HepG2 (cell line): Measurements from ENCODE around the gene KIF22. TPM values are rescaled to one million over a fixed set of nuclear protein-coding genes. Genes with fewer than 3 reads are reported as not detected.

ENCODE experiments used
- CHCHD3 ChIP-seq: sonication (generic); formaldehyde crosslinking; IDR thresholded peaks from 2 replicates; pipeline ENCODE4 v1.8.0; 2022; ENCODE audit warnings: mild to moderate bottlenecking, missing genetic modification reagents, moderate library complexity
- ELF3 ChIP-seq: IDR thresholded peaks from 2 replicates; pipeline ENCODE4 v1.6.1; 2016; ENCODE audit warnings: missing genetic modification reagents, missing compliant biosample characterization
- EP300 ChIP-seq, 3 experiments: sonication (generic) in 1 of 3; formaldehyde crosslinking in 1 of 3; IDR thresholded peaks; 2 replicates each; pipeline versions ENCODE4 v1.5.1 to v1.6.1; 2011 to 2020; ENCODE audit warnings: low read depth in 2 of 3, low read length in 2 of 3, borderline replicate concordance in 1 of 3, improper control_type of control experiment in 1 of 3, mild to moderate bottlenecking in 1 of 3, missing genetic modification reagents in 1 of 3, moderate library complexity in 1 of 3
- MTERF4 ChIP-seq: sonication (generic); formaldehyde crosslinking; IDR thresholded peaks from 2 replicates; pipeline ENCODE4 v1.8.0; 2023; ENCODE audit warnings: mild to moderate bottlenecking, missing genetic modification reagents
- NFE2L1 ChIP-seq: sonication (generic); formaldehyde crosslinking; IDR thresholded peaks from 2 replicates; pipeline ENCODE4 v1.4.0; 2020; ENCODE audit warnings: missing genetic modification reagents, mild to moderate bottlenecking, borderline replicate concordance
- PHB2 ChIP-seq: fragments of 450-650 bp; IDR thresholded peaks from 2 replicates; pipeline ENCODE4 v1.6.1; 2018; ENCODE audit not compliant: partially characterized antibody
- RNF2 ChIP-seq: fragments of 450-650 bp; conservative IDR thresholded peaks from 2 replicates; pipeline ENCODE4 v1.6.1; 2016; ENCODE audit warnings: low read depth
- SRSF1 ChIP-seq: fragments of 200-400 bp; formaldehyde crosslinking; optimal IDR thresholded peaks from 2 replicates; pipeline ENCODE3; 2017; ENCODE audit warnings: mild to moderate bottlenecking, low read depth, low read length, moderate library complexity
- ZBTB2 ChIP-seq: sonication (generic); formaldehyde crosslinking; IDR thresholded peaks from 2 replicates; pipeline ENCODE4 v1.8.0; 2022; ENCODE audit warnings: low read depth, missing genetic modification reagents
- ZBTB42 ChIP-seq: sonication (generic); formaldehyde crosslinking; IDR thresholded peaks from 2 replicates; pipeline ENCODE4 v1.5.0; 2020; ENCODE audit warnings: mild to moderate bottlenecking, missing genetic modification reagents
- ZKSCAN1 ChIP-seq: fragments of 150-350 bp; IDR thresholded peaks from 2 replicates; pipeline ENCODE4 v1.6.1; 2014; ENCODE audit warnings: low read length
- ZNF484 ChIP-seq: sonication (generic); formaldehyde crosslinking; IDR thresholded peaks from 2 replicates; pipeline ENCODE4 v1.5.1; 2020; ENCODE audit warnings: mild to moderate bottlenecking, low read depth, missing genetic modification reagents, borderline replicate concordance
- ZNF761 ChIP-seq: sonication (generic); formaldehyde crosslinking; conservative IDR thresholded peaks from 2 replicates; pipeline ENCODE4 v1.4.0; 2020; ENCODE audit warnings: mild to moderate bottlenecking, missing genetic modification reagents
- polyA plus RNA-seq, 8 experiments: library from polyadenylated mRNA; depleted of rRNA in 3 of 8; stranded (reverse) in 7 of 8; unstranded in 1 of 8; fragments of >200 nt; fragmentation: Illumina TruSeq in 4 of 8; extraction: Trizol in 4 of 8; gene quantifications; 2 replicates each; pipeline versions ENCODE4 v1.2.1 to v1.2.3, GENCODE V29; 2011 to 2016; ENCODE audit warnings: low read depth in 4 of 8, missing spikeins in 1 of 8, mixed read lengths in 1 of 8; ENCODE audit not compliant: insufficient read depth in 1 of 8
- total RNA-seq, 5 experiments: library from RNA; depleted of rRNA; stranded (reverse); fragments of >200 nt; fragmentation: Illumina TruSeq; extraction: Trizol; gene quantifications; 2 replicates each; pipeline ENCODE4 v1.2.3, GENCODE V29; 2016; ENCODE audit warnings: low read depth in 1 of 5
- TF ChIP-seq, protein P1 (sequence below): sonication (generic); formaldehyde crosslinking; IDR thresholded peaks from 2 replicates; pipeline ENCODE4 v1.4.0; 2020; ENCODE audit warnings: mild to moderate bottlenecking, missing genetic modification reagents, borderline replicate concordance
- TF ChIP-seq, protein P2 (sequence below): sonication (generic); formaldehyde crosslinking; IDR thresholded peaks from 2 replicates; pipeline ENCODE4 v1.4.0; 2020; ENCODE audit warnings: missing genetic modification reagents, mild to moderate bottlenecking, borderline replicate concordance
- TF ChIP-seq, protein P3 (sequence below): sonication (generic); formaldehyde crosslinking; IDR thresholded peaks from 2 replicates; pipeline ENCODE4 v1.8.0; 2022; ENCODE audit warnings: missing genetic modification reagents, mild to moderate bottlenecking, moderate library complexity, borderline replicate concordance

The KIF22 gene
- total and polyA plus RNA-seq, 2 of the 13 experiments (the other 11 are each of a cell fraction or from before 2014, with no cell fraction given): 95.8 to 118 TPM

GRCh38 chr16:29811170-29811895, 20.8 kb downstream of the KIF22 start (continued):
- TF ChIP-seq, protein P1, sequence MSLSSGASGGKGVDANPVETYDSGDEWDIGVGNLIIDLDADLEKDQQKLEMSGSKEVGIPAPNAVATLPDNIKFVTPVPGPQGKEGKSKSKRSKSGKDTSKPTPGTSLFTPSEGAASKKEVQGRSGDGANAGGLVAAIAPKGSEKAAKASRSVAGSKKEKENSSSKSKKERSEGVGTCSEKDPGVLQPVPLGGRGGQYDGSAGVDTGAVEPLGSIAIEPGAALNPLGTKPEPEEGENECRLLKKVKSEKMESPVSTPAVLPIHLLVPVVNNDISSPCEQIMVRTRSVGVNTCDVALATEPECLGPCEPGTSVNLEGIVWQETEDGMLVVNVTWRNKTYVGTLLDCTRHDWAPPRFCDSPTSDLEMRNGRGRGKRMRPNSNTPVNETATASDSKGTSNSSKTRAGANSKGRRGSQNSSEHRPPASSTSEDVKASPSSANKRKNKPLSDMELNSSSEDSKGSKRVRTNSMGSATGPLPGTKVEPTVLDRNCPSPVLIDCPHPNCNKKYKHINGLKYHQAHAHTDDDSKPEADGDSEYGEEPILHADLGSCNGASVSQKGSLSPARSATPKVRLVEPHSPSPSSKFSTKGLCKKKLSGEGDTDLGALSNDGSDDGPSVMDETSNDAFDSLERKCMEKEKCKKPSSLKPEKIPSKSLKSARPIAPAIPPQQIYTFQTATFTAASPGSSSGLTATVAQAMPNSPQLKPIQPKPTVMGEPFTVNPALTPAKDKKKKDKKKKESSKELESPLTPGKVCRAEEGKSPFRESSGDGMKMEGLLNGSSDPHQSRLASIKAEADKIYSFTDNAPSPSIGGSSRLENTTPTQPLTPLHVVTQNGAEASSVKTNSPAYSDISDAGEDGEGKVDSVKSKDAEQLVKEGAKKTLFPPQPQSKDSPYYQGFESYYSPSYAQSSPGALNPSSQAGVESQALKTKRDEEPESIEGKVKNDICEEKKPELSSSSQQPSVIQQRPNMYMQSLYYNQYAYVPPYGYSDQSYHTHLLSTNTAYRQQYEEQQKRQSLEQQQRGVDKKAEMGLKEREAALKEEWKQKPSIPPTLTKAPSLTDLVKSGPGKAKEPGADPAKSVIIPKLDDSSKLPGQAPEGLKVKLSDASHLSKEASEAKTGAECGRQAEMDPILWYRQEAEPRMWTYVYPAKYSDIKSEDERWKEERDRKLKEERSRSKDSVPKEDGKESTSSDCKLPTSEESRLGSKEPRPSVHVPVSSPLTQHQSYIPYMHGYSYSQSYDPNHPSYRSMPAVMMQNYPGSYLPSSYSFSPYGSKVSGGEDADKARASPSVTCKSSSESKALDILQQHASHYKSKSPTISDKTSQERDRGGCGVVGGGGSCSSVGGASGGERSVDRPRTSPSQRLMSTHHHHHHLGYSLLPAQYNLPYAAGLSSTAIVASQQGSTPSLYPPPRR (CRISPR knock-in tag): no peak
- 0 out of 2 replicates have a peak, but pooled peaks have one; percentile 14 for TF ChIP-seq ZBTB2 (CRISPR knock-in tag)
- 0 out of 2 replicates have a peak, but pooled peaks have one; percentile 24 for TF ChIP-seq MTERF4 (CRISPR knock-in tag)
- TF ChIP-seq, protein P2, sequence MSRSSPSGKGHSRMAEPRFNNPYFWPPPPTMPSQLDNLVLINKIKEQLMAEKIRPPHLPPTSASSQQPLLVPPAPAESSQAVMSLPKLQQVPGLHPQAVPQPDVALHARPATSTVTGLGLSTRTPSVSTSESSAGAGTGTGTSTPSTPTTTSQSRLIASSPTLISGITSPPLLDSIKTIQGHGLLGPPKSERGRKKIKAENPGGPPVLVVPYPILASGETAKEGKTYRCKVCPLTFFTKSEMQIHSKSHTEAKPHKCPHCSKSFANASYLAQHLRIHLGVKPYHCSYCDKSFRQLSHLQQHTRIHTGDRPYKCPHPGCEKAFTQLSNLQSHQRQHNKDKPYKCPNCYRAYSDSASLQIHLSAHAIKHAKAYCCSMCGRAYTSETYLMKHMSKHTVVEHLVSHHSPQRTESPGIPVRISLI: no peak
- TF ChIP-seq ZKSCAN1: no peak
- no peak for TF ChIP-seq ZNF761 (CRISPR knock-in tag)
- no peak for TF ChIP-seq ELF3 (CRISPR knock-in tag)
- TF ChIP-seq RNF2: no peak
- TF ChIP-seq ZNF484 (CRISPR knock-in tag): no peak
- TF ChIP-seq EP300 (IDR thresholded peaks at IDR 0.05; ENCODE audit: low read depth in 2 of 2, low read length in 2 of 2): no peak
- no peak for TF ChIP-seq EP300 (CRISPR knock-in tag; IDR thresholded peaks at IDR 0.05; ENCODE audit: borderline replicate concordance)
- TF ChIP-seq ZBTB42: no peak
- TF ChIP-seq, protein P3, sequence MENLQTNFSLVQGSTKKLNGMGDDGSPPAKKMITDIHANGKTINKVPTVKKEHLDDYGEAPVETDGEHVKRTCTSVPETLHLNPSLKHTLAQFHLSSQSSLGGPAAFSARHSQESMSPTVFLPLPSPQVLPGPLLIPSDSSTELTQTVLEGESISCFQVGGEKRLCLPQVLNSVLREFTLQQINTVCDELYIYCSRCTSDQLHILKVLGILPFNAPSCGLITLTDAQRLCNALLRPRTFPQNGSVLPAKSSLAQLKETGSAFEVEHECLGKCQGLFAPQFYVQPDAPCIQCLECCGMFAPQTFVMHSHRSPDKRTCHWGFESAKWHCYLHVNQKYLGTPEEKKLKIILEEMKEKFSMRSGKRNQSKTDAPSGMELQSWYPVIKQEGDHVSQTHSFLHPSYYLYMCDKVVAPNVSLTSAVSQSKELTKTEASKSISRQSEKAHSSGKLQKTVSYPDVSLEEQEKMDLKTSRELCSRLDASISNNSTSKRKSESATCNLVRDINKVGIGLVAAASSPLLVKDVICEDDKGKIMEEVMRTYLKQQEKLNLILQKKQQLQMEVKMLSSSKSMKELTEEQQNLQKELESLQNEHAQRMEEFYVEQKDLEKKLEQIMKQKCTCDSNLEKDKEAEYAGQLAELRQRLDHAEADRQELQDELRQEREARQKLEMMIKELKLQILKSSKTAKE (CRISPR knock-in tag): no peak
- TF ChIP-seq CHCHD3 (CRISPR knock-in tag): no peak
- peak; percentile 78 for TF ChIP-seq SRSF1
- TF ChIP-seq NFE2L1: no peak
- TF ChIP-seq PHB2: no peak
